SU-DHL-6 (cell line): ENCODE data around the gene TTC3.

Experiments
- H2AFZ ChIP-seq: fragments of 200-600 bp; sonication (generic); 2 replicates; pipeline ENCODE4 v1.6.1; 2014; ENCODE audit warnings: low read depth, mild to moderate bottlenecking, moderate library complexity, mixed read lengths, antibody characterized with exemption, low read length; ENCODE audit not compliant: severe bottlenecking
- H3F3A ChIP-seq: fragments of 200-600 bp; shearing (Covaris generic); 2 replicates; pipeline ENCODE4 v1.6.0; 2016; ENCODE audit warnings: antibody characterized with exemption, mild to moderate bottlenecking; ENCODE audit not compliant: insufficient read depth
- H3K27ac ChIP-seq: fragments of 200-600 bp; sonication (generic); 2 replicates; pipeline ENCODE4 v1.5.1; 2016; ENCODE audit warnings: low read depth, mild to moderate bottlenecking, low read length, moderate library complexity, mixed read lengths
- H3K27me3 ChIP-seq: fragments of 200-600 bp; sonication (generic), shearing (Covaris generic); 2 replicates; pipeline ENCODE4 v1.6.0; 2014; ENCODE audit warnings: mild to moderate bottlenecking, low read length
- H3K36me3 ChIP-seq: fragments of 200-600 bp; sonication (generic); 2 replicates; pipeline ENCODE4 v1.6.1; 2014; ENCODE audit warnings: mild to moderate bottlenecking, low read length, mixed read lengths
- H3K4me2 ChIP-seq: fragments of 300-600, 200-600 bp; shearing (Covaris generic), sonication (generic); 2 replicates; pipeline ENCODE4 v1.6.0; 2014; ENCODE audit warnings: low read length, low read depth, mild to moderate bottlenecking; ENCODE audit not compliant: poor library complexity, severe bottlenecking
- H3K4me3 ChIP-seq: fragments of 200-600 bp; sonication (generic); 2 replicates; pipeline ENCODE4 v1.5.1; 2014; ENCODE audit warnings: antibody characterized with exemption, low read length, mild to moderate bottlenecking, mixed read lengths; ENCODE audit not compliant: insufficient read depth, poor library complexity, severe bottlenecking
- H3K79me2 ChIP-seq: fragments of 200-600 bp; sonication (generic); 2 replicates; pipeline ENCODE4 v1.6.1; 2014; ENCODE audit warnings: mild to moderate bottlenecking, low read length, moderate library complexity; ENCODE audit not compliant: insufficient read depth
- H3K9ac ChIP-seq: fragments of 200-600 bp; sonication (generic); 2 replicates; pipeline ENCODE4 v1.7.0; 2014; ENCODE audit warnings: mild to moderate bottlenecking, low read length
- H3K9me2 ChIP-seq: fragments of 200-600 bp; sonication (generic); replicated peaks from 2 replicates; pipeline ENCODE4 v1.6.1; 2014; ENCODE audit warnings: low read length; ENCODE audit not compliant: insufficient read depth
- H3K9me3 ChIP-seq: fragments of 200-600 bp; sonication (generic); 2 replicates; pipeline ENCODE4 v1.6.1; 2014; ENCODE audit warnings: low read length, mixed read lengths; ENCODE audit not compliant: insufficient read depth
- H4K20me1 ChIP-seq: fragments of 200-600 bp; sonication (generic); 2 replicates; pipeline ENCODE4 v1.6.1; 2014; ENCODE audit warnings: low read depth, mild to moderate bottlenecking, antibody characterized with exemption, low read length, moderate library complexity, mixed read lengths
- EZH2phosphoT487 ChIP-seq: fragments of 200-600 bp; sonication (generic), shearing (Covaris generic); conservative IDR thresholded peaks from 2 replicates; pipeline ENCODE4 v1.6.1; 2018; ENCODE audit warnings: mild to moderate bottlenecking, antibody characterized with exemption, low read length, moderate library complexity, mixed read lengths
- TF ChIP-seq, protein P1 (sequence below): fragments of 200-600 bp; sonication (generic); IDR thresholded peaks from one replicate; pipeline ENCODE4 v1.5.1; 2017; ENCODE audit warnings: antibody characterized with exemption, mild to moderate bottlenecking, low read length, moderate library complexity; ENCODE audit not compliant: insufficient read depth, poor library complexity, severe bottlenecking

The TTC3 gene

DNA sequence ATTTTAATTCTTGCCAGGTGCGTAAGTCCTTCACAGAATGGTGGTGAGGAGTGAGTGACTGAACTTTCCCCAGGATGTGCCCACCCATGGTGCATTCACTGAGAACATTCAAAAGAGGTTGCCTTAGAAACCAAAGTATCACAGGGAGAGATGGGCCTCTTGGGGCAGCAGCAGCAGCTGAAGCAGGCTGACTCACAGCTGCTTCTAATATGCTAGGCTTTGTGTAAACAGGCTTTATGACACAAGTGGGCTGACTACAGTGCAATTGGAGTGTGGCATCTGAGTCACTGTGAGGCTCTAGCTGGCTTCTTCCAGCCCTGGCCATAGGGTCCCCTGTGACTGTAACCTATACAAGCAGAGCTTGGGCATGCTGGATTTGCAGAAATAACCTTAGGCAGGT is 12.8 kb upstream of the TTC3 start:
- Histone ChIP-seq H3K9me3 (no peaks in the 10 kb centered on the region), H3K9ac (no peak overlapping the region), H3K27me3 (no peaks in the 10 kb centered on the region), H3K4me2 (no peak overlapping the region), H4K20me1 (no peaks in the 10 kb centered on the region), H2AFZ (no peak overlapping the region), H3K4me3 (no peak overlapping the region), H3F3A (no peaks in the 10 kb centered on the region), H3K27ac (no peak overlapping the region), H3K9me2 (no peaks in the 10 kb centered on the region), H3K79me2 (no peaks in the 10 kb centered on the region), H3K36me3 (0 out of 2 replicates have a peak, but pooled peaks cover 3% of the 10 kb centered on the region)
- TF ChIP-seq, protein P1, sequence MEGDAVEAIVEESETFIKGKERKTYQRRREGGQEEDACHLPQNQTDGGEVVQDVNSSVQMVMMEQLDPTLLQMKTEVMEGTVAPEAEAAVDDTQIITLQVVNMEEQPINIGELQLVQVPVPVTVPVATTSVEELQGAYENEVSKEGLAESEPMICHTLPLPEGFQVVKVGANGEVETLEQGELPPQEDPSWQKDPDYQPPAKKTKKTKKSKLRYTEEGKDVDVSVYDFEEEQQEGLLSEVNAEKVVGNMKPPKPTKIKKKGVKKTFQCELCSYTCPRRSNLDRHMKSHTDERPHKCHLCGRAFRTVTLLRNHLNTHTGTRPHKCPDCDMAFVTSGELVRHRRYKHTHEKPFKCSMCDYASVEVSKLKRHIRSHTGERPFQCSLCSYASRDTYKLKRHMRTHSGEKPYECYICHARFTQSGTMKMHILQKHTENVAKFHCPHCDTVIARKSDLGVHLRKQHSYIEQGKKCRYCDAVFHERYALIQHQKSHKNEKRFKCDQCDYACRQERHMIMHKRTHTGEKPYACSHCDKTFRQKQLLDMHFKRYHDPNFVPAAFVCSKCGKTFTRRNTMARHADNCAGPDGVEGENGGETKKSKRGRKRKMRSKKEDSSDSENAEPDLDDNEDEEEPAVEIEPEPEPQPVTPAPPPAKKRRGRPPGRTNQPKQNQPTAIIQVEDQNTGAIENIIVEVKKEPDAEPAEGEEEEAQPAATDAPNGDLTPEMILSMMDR, result no peak
- TF ChIP-seq EZH2phosphoT487, result no peak

DNA sequence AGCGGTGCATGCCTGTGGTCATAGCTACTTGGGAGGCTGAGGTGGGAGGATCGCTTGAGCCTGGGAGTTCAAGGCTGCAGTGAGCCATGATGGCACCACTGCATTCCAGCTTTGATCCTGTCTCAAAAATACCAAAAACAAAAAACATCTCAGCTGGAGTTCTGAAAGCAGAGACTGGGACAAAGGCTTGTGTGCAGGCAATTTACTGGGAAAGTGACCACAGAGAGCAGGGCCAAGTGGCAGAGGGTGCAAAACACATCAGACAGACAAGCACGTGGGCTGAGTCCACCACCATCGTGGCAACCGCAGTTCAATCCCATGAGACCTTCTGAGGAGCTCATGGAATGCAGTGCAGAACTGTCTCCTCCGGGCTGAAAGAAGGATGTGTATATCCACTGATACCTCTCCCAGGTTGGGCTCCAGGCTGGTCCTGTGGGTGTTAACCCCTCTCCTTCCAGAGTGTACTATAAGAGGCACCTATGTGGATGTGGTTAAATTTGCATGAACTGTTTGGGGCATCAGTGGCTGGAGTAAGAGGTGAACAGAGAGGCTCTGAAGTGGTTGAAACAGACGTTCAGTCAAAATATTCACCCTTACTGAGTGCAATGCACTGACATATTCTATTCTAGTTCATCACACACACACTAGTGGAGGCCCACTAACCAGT is 11.0 kb upstream of the TTC3 start:
- H3K79me2 ChIP-seq, result no peaks in the 10 kb centered on the region
- no peak overlapping the region for H3K27ac ChIP-seq
- H3K36me3 ChIP-seq, result 0 out of 2 replicates have a peak, but pooled peaks cover 4% of the 10 kb centered on the region
- H3K4me3 ChIP-seq, result no peak overlapping the region
- no peak overlapping the region for H3K4me2 ChIP-seq
- TF ChIP-seq, protein P1, result no peak
- TF ChIP-seq EZH2phosphoT487, result no peak
- no peaks in the 10 kb centered on the region for H3K9me3 ChIP-seq
- H3K9ac ChIP-seq, result no peak overlapping the region
- H2AFZ ChIP-seq, result no peak overlapping the region
- no peaks in the 10 kb centered on the region for H3K9me2 ChIP-seq
- H4K20me1 ChIP-seq, result no peaks in the 10 kb centered on the region
- H3F3A ChIP-seq, result no peaks in the 10 kb centered on the region
- no peaks in the 10 kb centered on the region for H3K27me3 ChIP-seq

DNA sequence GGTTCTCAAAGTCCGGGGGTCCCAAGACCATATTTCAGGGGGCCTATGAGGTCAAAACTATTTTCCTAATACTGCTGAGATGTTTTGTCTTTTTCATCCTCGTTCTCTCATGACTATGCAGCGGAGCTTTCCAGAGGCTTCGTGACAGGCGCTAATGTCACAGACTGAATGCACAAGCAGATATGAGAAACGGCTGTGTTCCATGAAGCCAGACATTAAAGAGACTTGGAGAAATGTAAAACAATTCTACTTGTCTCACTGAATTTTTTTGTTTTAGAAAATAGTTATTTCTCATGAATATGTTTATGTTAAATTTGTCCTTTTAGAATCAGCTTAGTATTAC is 10.5 kb upstream of the TTC3 start:
- Histone ChIP-seq H4K20me1 (no peaks in the 10 kb centered on the region), H3K4me3 (no peak overlapping the region), H3F3A (no peaks in the 10 kb centered on the region), H3K9me3 (no peaks in the 10 kb centered on the region), H3K9me2 (no peaks in the 10 kb centered on the region), H3K27ac (no peak overlapping the region), H3K79me2 (no peaks in the 10 kb centered on the region), H2AFZ (no peak overlapping the region), H3K9ac (no peak overlapping the region), H3K36me3 (0 out of 2 replicates have a peak, but pooled peaks cover 4% of the 10 kb centered on the region), H3K4me2 (no peak overlapping the region), H3K27me3 (no peaks in the 10 kb centered on the region)
- TF ChIP-seq, protein P1, result no peak
- TF ChIP-seq EZH2phosphoT487, result no peak
